ENCODE data around the gene CRYBA1.

CRYBA1 gene

DNA sequence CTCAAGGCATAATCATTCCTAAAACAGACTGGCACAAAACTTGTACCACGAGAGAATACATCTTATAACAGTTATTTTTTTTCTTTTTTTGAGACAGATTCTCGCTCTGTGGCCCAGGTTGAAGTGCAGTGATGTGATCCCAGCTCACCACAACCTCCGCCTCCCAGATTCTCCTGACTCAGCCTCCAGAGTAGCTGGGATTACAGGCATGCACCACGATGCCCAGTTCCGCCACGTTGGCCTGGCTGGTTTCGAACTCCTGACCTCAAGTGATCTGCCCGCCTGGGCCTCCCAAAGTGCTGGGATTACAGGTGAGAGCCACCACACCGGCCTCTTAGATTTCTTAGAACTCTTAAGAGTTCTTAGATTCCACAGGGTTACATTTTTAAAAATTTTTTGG, 43.2 kb downstream of the CRYBA1 start:
- Histone ChIP-seq H3K4me3 (ENCODE audit: low read length) (no peak overlapping the region), H3K36me3 (ENCODE audit: control insufficient read depth, insufficient read depth, low read length) (peaks cover 12% of the 10 kb centered on the region)
- WGBS (ENCODE audit: extremely low coverage, insufficient coverage, low lambda C conversion rate): no CpG with 5 or more reads among the region's 9 CpGs

DNA sequence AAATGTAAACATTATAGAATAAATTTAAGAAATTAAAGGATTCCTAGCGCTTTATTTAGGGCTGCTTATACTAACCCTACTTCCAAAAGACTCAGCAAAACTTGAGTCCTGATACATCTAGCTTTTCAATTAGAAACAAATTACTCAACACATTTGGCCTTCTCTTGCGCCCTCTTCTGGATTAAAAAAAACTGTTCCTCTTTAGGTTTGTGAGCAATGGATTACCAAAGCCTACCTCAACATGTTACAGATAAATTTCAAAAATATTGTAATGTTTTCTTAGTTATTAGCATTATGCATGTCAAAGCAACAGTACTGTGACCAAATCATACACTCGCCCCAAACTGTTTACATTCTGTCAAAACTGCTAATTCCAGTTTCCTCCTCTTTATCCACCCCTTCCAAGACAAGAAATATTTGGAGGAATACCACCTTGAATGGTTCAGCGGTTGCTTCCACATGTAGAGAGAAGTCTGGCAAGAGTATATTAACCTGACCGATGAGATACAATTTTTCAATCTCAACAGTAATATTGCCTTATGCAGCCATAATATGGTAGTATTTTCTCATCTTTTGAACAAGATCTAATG, 44.6 kb downstream of the CRYBA1 start:
- no peak overlapping the region for H2BK15ac ChIP-seq (replicated peaks; ENCODE audit: low read depth)
- no CpG with 5 or more reads among the region's 5 CpGs for WGBS (ENCODE audit: extremely low coverage, insufficient coverage, low lambda C conversion rate)
- no peak overlapping the region for H4K5ac ChIP-seq (ENCODE audit: low read length)
- no peak overlapping the region for H4K8ac ChIP-seq (ENCODE audit: low read depth, low read length)
- peaks cover 8% of the 10 kb centered on the region for H3K36me3 ChIP-seq (ENCODE audit: control insufficient read depth, insufficient read depth, low read length)
- no peaks in the 10 kb centered on the region for H3K4me1 ChIP-seq (ENCODE audit: control insufficient read depth, low read depth, low read length)
- peak overlapping the region; percentile 65 for H3K56ac ChIP-seq (ENCODE audit: low read length)
- peaks cover 70% of the 10 kb centered on the region for H3K79me2 ChIP-seq (ENCODE audit: control insufficient read depth, insufficient read depth, low read length)
- H2BK5ac ChIP-seq (ENCODE audit: low read length): no peak overlapping the region
- H2BK120ac ChIP-seq (ENCODE audit: low read depth, low read length): no peak overlapping the region
- peak overlapping the region; percentile 92 for H3K9ac ChIP-seq (ENCODE audit: low read length)
- H3K79me1 ChIP-seq (ENCODE audit: low read length): peaks cover 3% of the 10 kb centered on the region
- H3K27me3 ChIP-seq (ENCODE audit: insufficient read depth, low read length, poor library complexity): no peaks in the 10 kb centered on the region
- peak overlapping the region; percentile 40 for H3K4me3 ChIP-seq (ENCODE audit: low read length)
- peak; percentile 72 for DNase-seq
- H3K18ac ChIP-seq (ENCODE audit: low read length): no peak overlapping the region
- peak overlapping the region; percentile 70 for H3K4me2 ChIP-seq (ENCODE audit: low read length)
- no peak overlapping the region for H2AK5ac ChIP-seq (ENCODE audit: low read length)
- no peak overlapping the region for H3K4ac ChIP-seq (ENCODE audit: low read depth, low read length)
- H3K27ac ChIP-seq (ENCODE audit: low read depth, low read length): no peak overlapping the region
- H3K23ac ChIP-seq (ENCODE audit: low read length): no peak overlapping the region

More for the DNA sequence above, 43.2 kb downstream of the CRYBA1 start:
- Histone ChIP-seq H3K9ac (ENCODE audit: low read length) (no peak overlapping the region), H4K5ac (ENCODE audit: low read length) (no peak overlapping the region), H3K27ac (ENCODE audit: low read depth, low read length) (no peak overlapping the region), H3K79me1 (ENCODE audit: low read length) (peaks cover 3% of the 10 kb centered on the region), H2BK120ac (ENCODE audit: low read depth, low read length) (no peak overlapping the region), H2AK5ac (ENCODE audit: low read length) (no peak overlapping the region), H3K23ac (ENCODE audit: low read length) (no peak overlapping the region), H3K4me1 (ENCODE audit: control insufficient read depth, low read depth, low read length) (no peaks in the 10 kb centered on the region), H4K8ac (ENCODE audit: low read depth, low read length) (no peak overlapping the region), H3K4ac (ENCODE audit: low read depth, low read length) (no peak overlapping the region), H3K27me3 (ENCODE audit: insufficient read depth, low read length, poor library complexity) (no peaks in the 10 kb centered on the region), H2BK15ac (replicated peaks; ENCODE audit: low read depth) (no peak overlapping the region), H3K18ac (ENCODE audit: low read length) (no peak overlapping the region), H2BK5ac (ENCODE audit: low read length) (no peak overlapping the region), H3K79me2 (ENCODE audit: control insufficient read depth, insufficient read depth, low read length) (peaks cover 81% of the 10 kb centered on the region), H3K4me2 (ENCODE audit: low read length) (no peak overlapping the region), H3K56ac (ENCODE audit: low read length) (no peak overlapping the region)
- no peak for DNase-seq

DNA sequence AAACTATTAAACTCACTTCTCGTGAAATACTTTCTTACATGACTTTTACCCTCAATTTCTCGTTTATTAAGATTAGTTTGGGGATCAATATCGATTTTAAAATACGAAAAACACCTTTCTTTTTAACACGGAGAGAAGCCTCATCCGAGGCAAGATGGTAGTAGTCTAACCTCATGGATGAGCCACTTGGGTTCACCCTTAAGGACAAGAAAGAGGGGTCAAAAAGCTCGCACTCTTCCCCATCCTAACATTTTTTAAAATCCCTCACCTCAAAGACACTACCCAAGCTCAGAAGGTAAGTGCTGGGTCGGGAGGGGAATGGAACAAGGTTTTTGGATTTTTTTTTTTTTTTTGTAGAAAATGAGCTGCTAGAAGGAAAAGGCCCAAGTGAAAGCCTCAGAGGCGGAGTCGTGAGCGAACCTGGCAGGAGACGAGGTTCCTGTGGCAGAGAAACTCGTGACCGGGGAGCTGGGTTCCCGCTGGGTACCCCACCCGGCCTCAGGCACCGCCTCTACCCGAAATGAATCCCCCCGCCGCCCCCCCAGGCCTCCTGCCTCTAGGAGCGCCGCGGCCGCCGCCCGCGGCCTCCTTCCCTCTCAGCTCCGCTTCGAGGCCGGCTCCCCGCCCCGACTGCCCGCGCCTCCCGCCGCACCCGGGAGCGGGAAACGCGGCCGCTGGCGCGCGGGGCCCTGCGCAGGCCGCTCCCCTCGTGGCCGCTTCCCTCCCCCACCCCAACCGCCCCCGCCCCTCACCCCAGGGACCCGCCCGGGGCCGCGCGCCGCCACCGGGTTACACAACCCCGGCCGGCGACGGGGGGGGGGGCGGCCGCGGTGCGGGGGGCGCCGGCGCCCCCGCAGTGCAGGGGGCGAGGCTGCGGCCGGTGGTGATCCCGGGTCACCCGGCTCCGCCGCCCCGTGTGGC, 45.7 kb downstream of the CRYBA1 start:
- H2BK15ac ChIP-seq (replicated peaks; ENCODE audit: low read depth): no peak overlapping the region
- WGBS (ENCODE audit: extremely low coverage, insufficient coverage, low lambda C conversion rate): no CpG with 5 or more reads among the region's 77 CpGs
- peak overlapping the region; percentile 64 for H4K5ac ChIP-seq (ENCODE audit: low read length)
- no peak overlapping the region for H4K8ac ChIP-seq (ENCODE audit: low read depth, low read length)
- H3K79me1 ChIP-seq (ENCODE audit: low read length): no peaks in the 10 kb centered on the region
- peak; percentile 63 for DNase-seq
- no peaks in the 10 kb centered on the region for H3K36me3 ChIP-seq (ENCODE audit: control insufficient read depth, insufficient read depth, low read length)
- H3K18ac ChIP-seq (ENCODE audit: low read length): peak overlapping the region; percentile 91
- peaks cover 59% of the 10 kb centered on the region for H3K79me2 ChIP-seq (ENCODE audit: control insufficient read depth, insufficient read depth, low read length)
- H2AK5ac ChIP-seq (ENCODE audit: low read length): no peak overlapping the region
- peak overlapping the region; percentile 97 for H3K4ac ChIP-seq (ENCODE audit: low read depth, low read length)
- H3K9ac ChIP-seq (ENCODE audit: low read length): peak overlapping the region; percentile 92
- H3K4me1 ChIP-seq (ENCODE audit: control insufficient read depth, low read depth, low read length): no peaks in the 10 kb centered on the region
- peak overlapping the region; percentile 16 for H3K23ac ChIP-seq (ENCODE audit: low read length)
- H3K27ac ChIP-seq (ENCODE audit: low read depth, low read length): peak overlapping the region; percentile 96
- peak overlapping the region; percentile 78 for H3K4me2 ChIP-seq (ENCODE audit: low read length)
- H3K4me3 ChIP-seq (ENCODE audit: low read length): peak overlapping the region; percentile 89
- peak overlapping the region; percentile 90 for H2BK120ac ChIP-seq (ENCODE audit: low read depth, low read length)
- no peaks in the 10 kb centered on the region for H3K27me3 ChIP-seq (ENCODE audit: insufficient read depth, low read length, poor library complexity)
- H2BK5ac ChIP-seq (ENCODE audit: low read length): peak overlapping the region; percentile 24
- H3K56ac ChIP-seq (ENCODE audit: low read length): peak overlapping the region; percentile 100

DNA sequence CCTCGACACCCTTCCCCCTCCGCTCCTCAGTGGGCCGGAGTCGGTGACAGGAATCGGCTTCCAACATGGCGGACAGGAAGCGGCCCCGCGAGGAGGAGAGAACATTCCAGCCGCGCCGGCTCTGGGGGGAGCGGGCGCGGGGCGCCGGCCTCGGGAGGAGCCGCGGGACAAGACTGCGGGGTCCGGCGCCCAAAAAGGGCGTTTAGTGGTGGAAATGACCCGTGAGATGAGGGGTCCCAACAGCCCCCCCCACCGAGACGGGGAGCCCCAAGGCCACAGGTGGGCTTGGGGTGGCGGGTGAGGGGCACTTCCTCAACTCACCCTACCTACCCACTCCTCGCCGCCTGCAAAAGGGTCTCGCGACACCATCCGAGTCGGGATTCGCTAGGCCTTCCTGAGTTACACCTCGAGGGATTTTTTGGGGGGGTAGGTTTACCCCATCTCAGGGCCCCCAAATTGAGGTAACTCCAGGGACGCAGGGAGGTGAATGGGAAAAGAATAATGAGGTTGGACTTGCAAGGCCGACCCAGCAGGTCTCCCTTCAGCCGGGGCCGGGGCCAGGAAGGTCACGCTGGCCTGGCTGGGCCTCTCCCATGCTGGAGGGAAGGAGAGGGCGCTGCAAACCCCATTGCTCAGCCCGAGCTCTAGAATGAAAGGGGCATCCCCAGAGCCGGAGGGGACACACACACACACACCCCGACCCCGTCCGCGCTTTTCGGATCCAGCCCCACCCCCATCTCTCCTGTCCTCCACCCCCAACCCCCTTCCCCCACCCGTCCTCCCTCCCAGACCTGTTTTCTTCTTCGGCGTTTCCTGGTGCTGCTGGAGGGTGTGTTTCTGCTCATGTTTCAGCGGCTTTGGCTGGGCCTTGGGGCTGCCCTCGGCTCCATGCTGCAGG, 46.6 kb downstream of the CRYBA1 start:
- peak overlapping the region; percentile 91 for H3K18ac ChIP-seq (ENCODE audit: low read length)
- peak; percentile 77 for DNase-seq

DNA sequence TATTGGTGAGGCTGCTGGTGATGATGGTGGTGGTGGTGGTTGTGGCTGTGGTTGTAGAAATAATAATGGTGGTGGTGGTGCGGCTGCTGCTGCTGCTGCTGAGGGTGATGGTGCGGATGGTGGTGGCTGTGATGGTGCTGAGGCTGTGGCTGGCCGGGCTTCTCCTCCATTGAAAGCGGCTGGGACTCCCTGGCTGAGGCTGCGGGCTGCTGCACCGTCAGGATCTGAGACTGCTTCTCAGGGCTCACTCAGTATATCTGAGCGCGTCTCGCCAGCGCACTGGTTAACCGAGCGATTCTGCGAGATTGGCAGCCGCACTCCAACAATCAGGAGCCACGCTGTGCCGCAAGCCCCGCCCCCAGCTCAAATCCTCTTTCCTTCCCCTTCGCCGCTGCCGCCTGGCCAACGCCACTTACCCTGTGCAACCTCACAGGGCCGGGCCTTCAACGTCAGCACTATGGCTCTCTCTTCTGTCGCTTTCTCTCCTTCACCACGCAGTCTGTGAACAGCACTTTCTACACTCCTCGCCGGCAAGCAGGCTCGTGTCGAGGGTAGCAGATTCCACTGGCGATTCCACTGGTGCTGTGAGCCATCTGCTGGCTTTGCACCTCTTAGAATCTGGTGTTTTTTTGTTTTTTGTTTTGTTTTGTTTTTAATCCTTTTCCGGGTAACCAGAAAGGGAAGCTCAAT, 47.4 kb downstream of the CRYBA1 start, which contains the start of gene NUFIP2:
Gene NUFIP2, minus strand, starts transcription at position 259 of the 690 bp plus-strand sequence. Its CDS starts 89 bp downstream, at position 170.
- H3K56ac ChIP-seq (ENCODE audit: low read length): peak within 1 kb of the TSS; percentile 100
- no peaks in the 10 kb centered on the region for H3K36me3 ChIP-seq (ENCODE audit: control insufficient read depth, insufficient read depth, low read length)
- H3K27ac ChIP-seq (ENCODE audit: low read depth, low read length): peak within 1 kb of the TSS; percentile 96
- no peak within 1 kb of the TSS for H4K8ac ChIP-seq (ENCODE audit: low read depth, low read length)
- H4K5ac ChIP-seq (ENCODE audit: low read length): no peak within 1 kb of the TSS
- H3K23ac ChIP-seq (ENCODE audit: low read length): peak within 1 kb of the TSS; percentile 6
- no CpG with 5 or more reads among the region's 31 CpGs for WGBS (ENCODE audit: extremely low coverage, insufficient coverage, low lambda C conversion rate)
- H2BK5ac ChIP-seq (ENCODE audit: low read length): peak within 1 kb of the TSS; percentile 95
- H3K18ac ChIP-seq (ENCODE audit: low read length): peak within 1 kb of the TSS; percentile 91
- H2BK15ac ChIP-seq (replicated peaks; ENCODE audit: low read depth): no peak within 1 kb of the TSS
- peak within 1 kb of the TSS; percentile 16 for H2BK120ac ChIP-seq (ENCODE audit: low read depth, low read length)
- H3K79me2 ChIP-seq (ENCODE audit: control insufficient read depth, insufficient read depth, low read length): peaks cover 44% of the 10 kb centered on the region
- peak within 1 kb of the TSS; percentile 92 for H3K4me2 ChIP-seq (ENCODE audit: low read length)
- H3K9ac ChIP-seq (ENCODE audit: low read length): peak within 1 kb of the TSS; percentile 90
- peak; percentile 99 for DNase-seq
- H3K4me1 ChIP-seq (ENCODE audit: control insufficient read depth, low read depth, low read length): no peaks in the 10 kb centered on the region
- H2AK5ac ChIP-seq (ENCODE audit: low read length): peak within 1 kb of the TSS; percentile 22
- peak within 1 kb of the TSS; percentile 97 for H3K4ac ChIP-seq (ENCODE audit: low read depth, low read length)
- no peaks in the 10 kb centered on the region for H3K27me3 ChIP-seq (ENCODE audit: insufficient read depth, low read length, poor library complexity)
- peak within 1 kb of the TSS; percentile 77 for H3K4me3 ChIP-seq (ENCODE audit: low read length)
- H3K79me1 ChIP-seq (ENCODE audit: low read length): no peaks in the 10 kb centered on the region

More for the DNA sequence above, 46.6 kb downstream of the CRYBA1 start:
- H3K9ac ChIP-seq (ENCODE audit: low read length): peak overlapping the region; percentile 90
- no peak overlapping the region for H4K8ac ChIP-seq (ENCODE audit: low read depth, low read length)
- peaks cover 50% of the 10 kb centered on the region for H3K79me2 ChIP-seq (ENCODE audit: control insufficient read depth, insufficient read depth, low read length)
- H2BK5ac ChIP-seq (ENCODE audit: low read length): peak overlapping the region; percentile 83
- no peak overlapping the region for H2BK15ac ChIP-seq (replicated peaks; ENCODE audit: low read depth)
- H3K27ac ChIP-seq (ENCODE audit: low read depth, low read length): peak overlapping the region; percentile 96
- H2AK5ac ChIP-seq (ENCODE audit: low read length): peak overlapping the region; percentile 22
- H3K4me1 ChIP-seq (ENCODE audit: control insufficient read depth, low read depth, low read length): no peaks in the 10 kb centered on the region
- H4K5ac ChIP-seq (ENCODE audit: low read length): no peak overlapping the region
- H2BK120ac ChIP-seq (ENCODE audit: low read depth, low read length): peak overlapping the region; percentile 90
- H3K23ac ChIP-seq (ENCODE audit: low read length): peak overlapping the region; percentile 6
- H3K4ac ChIP-seq (ENCODE audit: low read depth, low read length): peak overlapping the region; percentile 97
- no peaks in the 10 kb centered on the region for H3K36me3 ChIP-seq (ENCODE audit: control insufficient read depth, insufficient read depth, low read length)
- H3K56ac ChIP-seq (ENCODE audit: low read length): peak overlapping the region; percentile 100
- no peaks in the 10 kb centered on the region for H3K79me1 ChIP-seq (ENCODE audit: low read length)
- H3K4me2 ChIP-seq (ENCODE audit: low read length): peak overlapping the region; percentile 10
- H3K4me3 ChIP-seq (ENCODE audit: low read length): peak overlapping the region; percentile 77
- H3K27me3 ChIP-seq (ENCODE audit: insufficient read depth, low read length, poor library complexity): no peaks in the 10 kb centered on the region
- no CpG with 5 or more reads among the region's 54 CpGs for WGBS (ENCODE audit: extremely low coverage, insufficient coverage, low lambda C conversion rate)

Measured in mesendoderm (in vitro differentiated cells).